Trophoblast cell (in vitro differentiated cells and primary cell): ENCODE measurements around the gene GRAMD4.
"Not testable (repeated sequence)": the region's sequence is repeated elsewhere in the genome, so short reads cannot be mapped to it uniquely, and the experiment has no call there.

Experiments used
- DNase-seq, 2 donors: peaks; one replicate each; pipeline ENCODE4 v3.0.0-alpha.2; 2016
- H2AFZ ChIP-seq: 2 replicates; pipeline ENCODE4 v1.6.1; 2013; ENCODE audit warnings: low read length, moderate library complexity, mild to moderate bottlenecking; ENCODE audit not compliant: insufficient read depth, poor library complexity
- H2AK5ac ChIP-seq: 2 replicates; pipeline ENCODE4 v1.6.1; 2013; ENCODE audit warnings: mild to moderate bottlenecking, low read length
- H2BK120ac ChIP-seq: 2 replicates; pipeline ENCODE4 v1.6.1; 2013; ENCODE audit warnings: low read length, mild to moderate bottlenecking, moderate library complexity; ENCODE audit not compliant: insufficient read depth, poor library complexity
- H2BK12ac ChIP-seq: 2 replicates; pipeline ENCODE4 v1.6.1; 2013; ENCODE audit warnings: mild to moderate bottlenecking, low read length, moderate library complexity
- H2BK5ac ChIP-seq: 2 replicates; pipeline ENCODE4 v1.6.1; 2013; ENCODE audit warnings: low read length, low read depth, moderate library complexity, mild to moderate bottlenecking; ENCODE audit not compliant: poor library complexity
- H3K14ac ChIP-seq: 2 replicates; pipeline ENCODE4 v1.6.1; 2013; ENCODE audit warnings: mild to moderate bottlenecking, low read length
- H3K18ac ChIP-seq: 2 replicates; pipeline ENCODE4 v1.6.1; 2013; ENCODE audit warnings: mild to moderate bottlenecking, low read length
- H3K23ac ChIP-seq: 2 replicates; pipeline ENCODE4 v1.6.1; 2013; ENCODE audit warnings: low read length
- H3K27ac ChIP-seq: 2 replicates; pipeline ENCODE4 v1.5.1; 2013; ENCODE audit warnings: low read depth, mild to moderate bottlenecking, inconsistent platforms, low read length, moderate library complexity
- H3K27me3 ChIP-seq: 2 replicates; pipeline ENCODE4 v1.6.1; 2013; ENCODE audit warnings: inconsistent platforms, mild to moderate bottlenecking, low read length, moderate library complexity; ENCODE audit not compliant: insufficient read depth
- H3K36me3 ChIP-seq, 2 experiments: 1 replicate in 1 of 2; 2 replicates in 1 of 2; pipeline ENCODE4 v1.6.1; 2013; ENCODE audit warnings: low read length in 2 of 2, mild to moderate bottlenecking in 2 of 2, moderate library complexity in 1 of 2; ENCODE audit not compliant: insufficient read depth in 2 of 2, control insufficient read depth in 1 of 2
- H3K4ac ChIP-seq: 2 replicates; pipeline ENCODE4 v1.6.1; 2013; ENCODE audit warnings: low read depth, mild to moderate bottlenecking, low read length, moderate library complexity
- H3K4me1 ChIP-seq, 2 experiments: 1 replicate in 1 of 2; 2 replicates in 1 of 2; pipeline ENCODE4 v1.6.1; 2013; ENCODE audit warnings: low read length in 2 of 2, mild to moderate bottlenecking in 2 of 2, moderate library complexity in 1 of 2; ENCODE audit not compliant: insufficient read depth in 2 of 2, control insufficient read depth in 1 of 2
- H3K4me2 ChIP-seq: 2 replicates; pipeline ENCODE4 v1.6.1; 2013; ENCODE audit warnings: inconsistent platforms, mild to moderate bottlenecking, low read length, moderate library complexity
- H3K4me3 ChIP-seq: 2 replicates; pipeline ENCODE4 v1.5.1; 2013; ENCODE audit warnings: mild to moderate bottlenecking, low read depth, low read length, inconsistent platforms
- H3K79me1 ChIP-seq: one replicate; pipeline ENCODE4 v1.6.1; 2013; ENCODE audit warnings: low read length
- H3K79me2 ChIP-seq: 2 replicates; pipeline ENCODE4 v1.6.1; 2013; ENCODE audit warnings: low read length, mild to moderate bottlenecking; ENCODE audit not compliant: control insufficient read depth, insufficient read depth, poor library complexity
- H3K9ac ChIP-seq: 2 replicates; pipeline ENCODE4 v1.6.1; 2013; ENCODE audit warnings: mild to moderate bottlenecking, low read length
- H3K9me3 ChIP-seq: 2 replicates; pipeline ENCODE4 v1.6.1; 2013; ENCODE audit warnings: low read depth, mild to moderate bottlenecking, control low read depth, inconsistent platforms, low read length; ENCODE audit not compliant: insufficient read depth
- H4K12ac ChIP-seq: 2 replicates; pipeline ENCODE4 v1.6.1; 2013; ENCODE audit warnings: low read depth, mild to moderate bottlenecking, low read length, moderate library complexity
- H4K8ac ChIP-seq: 2 replicates; pipeline ENCODE4 v1.6.1; 2013; ENCODE audit warnings: low read depth, mild to moderate bottlenecking, low read length, moderate library complexity
- H4K91ac ChIP-seq: one replicate; pipeline ENCODE4 v1.6.1; 2013; ENCODE audit warnings: low read depth, mild to moderate bottlenecking, low read length, moderate library complexity
- WGBS: extraction: QIAGEN DNeasy Blood & Tissue Kit; methylation state at CpG from one replicate; pipeline ENCODE4 v1.1.7; 2013; ENCODE audit warnings: missing lambda C conversion rate; ENCODE audit not compliant: insufficient read length, insufficient coverage; ENCODE audit errors: extremely low coverage; 5-methylcytosine and 5-hydroxymethylcytosine counted together

The GRAMD4 gene

DNA sequence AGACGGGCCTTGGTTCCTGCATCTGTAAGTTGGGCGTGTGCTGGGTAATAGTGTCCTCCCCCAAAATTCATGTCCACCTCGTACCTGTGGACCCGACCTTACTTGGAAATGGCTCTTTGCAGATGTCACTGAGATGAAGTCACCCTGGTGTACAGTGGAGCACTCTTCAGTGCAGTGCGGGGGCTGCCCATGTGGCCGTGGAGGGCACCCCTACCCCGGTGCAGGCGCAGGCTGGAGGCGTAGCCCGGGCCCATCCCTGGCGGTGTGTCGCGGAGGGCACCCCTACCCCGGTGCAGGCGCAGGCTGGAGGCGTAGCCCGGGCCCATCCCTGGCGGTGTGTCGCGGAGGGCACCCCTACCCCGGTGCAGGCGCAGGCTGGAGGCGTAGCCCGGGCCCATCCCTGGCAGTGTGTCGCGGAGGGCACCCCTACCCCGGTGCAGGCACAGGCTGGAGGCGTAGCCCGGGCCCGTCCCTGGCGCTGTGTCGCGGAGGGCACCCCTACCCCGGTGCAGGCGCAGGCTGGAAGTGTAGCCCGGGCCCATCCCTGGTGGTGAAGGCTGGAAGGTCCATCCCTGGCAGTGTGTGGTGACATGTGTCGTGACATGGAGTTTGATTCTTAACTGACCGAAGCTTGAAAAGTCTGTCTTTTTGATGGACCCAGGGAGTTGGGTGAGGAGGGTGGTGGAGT, 1.2 kb downstream of the GRAMD4 start:
- DNase-seq, H3K79me2 ChIP-seq, H2AK5ac ChIP-seq, H3K9me3 ChIP-seq, H3K27me3 ChIP-seq, H3K27ac ChIP-seq, H2AFZ ChIP-seq, H3K4me1 ChIP-seq, H3K4me2 ChIP-seq, H3K9ac ChIP-seq, H4K8ac ChIP-seq, H3K23ac ChIP-seq, H3K4ac ChIP-seq, H3K79me1 ChIP-seq, H2BK5ac ChIP-seq, H3K36me3 ChIP-seq, H3K4me3 ChIP-seq, H2BK120ac ChIP-seq, H4K12ac ChIP-seq: not testable (repeated sequence)
- no CpG with 5 or more reads among the region's 38 CpGs for WGBS
- H3K18ac ChIP-seq, result peak overlapping the region; percentile 2
- H2BK12ac ChIP-seq, result peak overlapping the region; percentile 24
- peak overlapping the region; percentile 46 for H3K14ac ChIP-seq
- peak overlapping the region; percentile 1 for H4K91ac ChIP-seq

DNA sequence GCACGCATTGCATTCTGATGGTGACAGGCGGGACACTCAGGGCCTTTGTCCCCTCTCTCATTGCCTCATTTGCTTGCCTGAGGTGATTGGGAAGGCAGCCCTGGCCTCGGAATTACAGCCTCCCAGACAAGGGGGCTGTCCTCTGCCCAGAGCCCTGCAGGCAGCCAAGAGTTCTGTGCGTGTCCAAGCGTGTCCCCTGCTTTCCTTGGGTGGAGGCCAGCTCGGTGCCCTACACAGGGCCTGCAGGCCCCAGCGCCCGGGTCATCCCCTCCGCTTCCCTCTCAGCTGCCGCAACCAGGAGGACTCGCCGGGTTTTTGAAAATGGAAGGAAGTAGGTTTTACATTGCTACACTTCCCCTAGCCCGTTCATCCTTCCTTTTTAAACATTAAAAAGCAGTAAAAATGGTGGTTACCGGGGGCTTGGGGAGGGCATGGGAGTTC, 1.9 kb downstream of the GRAMD4 start:
- H3K4me2 ChIP-seq, result no peak overlapping the region
- H3K9ac ChIP-seq, result no peak overlapping the region
- peak overlapping the region; percentile 43 for H4K91ac ChIP-seq
- H2AK5ac ChIP-seq, result no peak overlapping the region
- H3K4me3 ChIP-seq, result no peak overlapping the region
- no peak overlapping the region for H3K23ac ChIP-seq
- no peaks in the 10 kb centered on the region for H3K79me1 ChIP-seq
- no peak overlapping the region for H2BK120ac ChIP-seq
- H3K79me2 ChIP-seq, result peaks cover 2% of the 10 kb centered on the region
- DNase-seq, result peak in 1 of 2 donors; percentile 11
- no peaks in the 10 kb centered on the region for H3K27me3 ChIP-seq
- H3K18ac ChIP-seq, result peak overlapping the region; percentile 2
- no peak overlapping the region for H4K12ac ChIP-seq
- H3K9me3 ChIP-seq, result peaks cover 6% of the 10 kb centered on the region
- H3K14ac ChIP-seq, result peak overlapping the region; percentile 1
- H3K4ac ChIP-seq, result peak overlapping the region; percentile 28
- WGBS, result no CpG with 5 or more reads among the region's 14 CpGs
- no peak overlapping the region for H2AFZ ChIP-seq
- H3K4me1 ChIP-seq, result peaks cover 7 to 9% of the 10 kb centered on the region in 2 experiments
- H4K8ac ChIP-seq, result no peak overlapping the region
- no peak overlapping the region for H3K27ac ChIP-seq
- no peak overlapping the region for H2BK5ac ChIP-seq
- no peak overlapping the region for H2BK12ac ChIP-seq
- H3K36me3 ChIP-seq, result peaks cover 0 to 3% of the 10 kb centered on the region in 2 experiments

DNA sequence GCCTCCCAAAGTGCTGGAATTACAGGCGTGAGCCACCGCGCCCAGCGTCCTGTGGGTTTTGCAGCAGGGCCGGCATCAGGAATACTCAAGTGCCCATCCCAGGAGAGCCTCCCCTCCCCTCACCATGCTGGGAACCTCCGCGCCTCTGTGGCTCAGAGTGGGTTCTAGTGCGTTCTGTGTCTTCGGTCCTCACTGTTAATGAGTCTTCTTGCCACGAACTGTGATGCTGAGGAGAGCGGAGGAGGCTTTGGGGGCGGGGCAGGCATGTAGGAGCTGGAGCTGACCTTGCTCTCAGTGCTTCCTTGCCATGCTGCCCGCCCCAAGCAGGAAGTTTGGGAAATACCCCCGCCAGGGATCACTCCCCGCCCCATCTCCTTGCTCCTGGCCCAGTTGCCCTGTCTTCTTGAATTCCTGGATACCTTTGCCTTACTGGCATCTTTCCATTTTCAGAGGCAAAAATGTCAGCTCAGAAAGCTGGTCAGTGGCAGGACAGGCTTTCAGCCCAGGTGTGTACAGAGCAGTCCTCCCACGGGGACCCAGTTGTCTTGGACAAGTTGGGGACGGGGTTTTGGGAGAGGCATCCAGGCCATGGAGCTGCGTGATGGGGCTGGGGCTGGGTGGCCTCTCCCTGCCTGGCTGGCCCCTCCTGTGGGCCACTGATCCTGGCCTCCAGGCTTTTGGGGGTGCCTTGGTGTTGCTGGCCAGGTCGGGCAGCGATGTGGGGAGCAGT, 5.1 kb downstream of the GRAMD4 start:
- Histone ChIP-seq H4K91ac (no peak overlapping the region), H3K27me3 (no peaks in the 10 kb centered on the region), H3K36me3 (peaks cover 0 to 3% of the 10 kb centered on the region in 2 experiments), H3K27ac (no peak overlapping the region), H3K4ac (no peak overlapping the region), H4K8ac (no peak overlapping the region), H4K12ac (no peak overlapping the region), H2AK5ac (peak overlapping the region; percentile 22), H3K4me3 (no peak overlapping the region), H2BK120ac (no peak overlapping the region), H3K4me1 (peaks cover 12 to 14% of the 10 kb centered on the region in 2 experiments), H3K79me1 (no peaks in the 10 kb centered on the region), H2BK12ac (no peak overlapping the region), H3K9me3 (peaks cover 3% of the 10 kb centered on the region), H3K9ac (no peak overlapping the region), H2AFZ (no peak overlapping the region), H3K18ac (peak overlapping the region; percentile 17), H3K4me2 (no peak overlapping the region), H3K23ac (no peak overlapping the region), H3K79me2 (peaks cover 2% of the 10 kb centered on the region), H2BK5ac (no peak overlapping the region), H3K14ac (no peak overlapping the region)
- WGBS, result no CpG with 5 or more reads among the region's 20 CpGs
- DNase-seq, result no peak

DNA sequence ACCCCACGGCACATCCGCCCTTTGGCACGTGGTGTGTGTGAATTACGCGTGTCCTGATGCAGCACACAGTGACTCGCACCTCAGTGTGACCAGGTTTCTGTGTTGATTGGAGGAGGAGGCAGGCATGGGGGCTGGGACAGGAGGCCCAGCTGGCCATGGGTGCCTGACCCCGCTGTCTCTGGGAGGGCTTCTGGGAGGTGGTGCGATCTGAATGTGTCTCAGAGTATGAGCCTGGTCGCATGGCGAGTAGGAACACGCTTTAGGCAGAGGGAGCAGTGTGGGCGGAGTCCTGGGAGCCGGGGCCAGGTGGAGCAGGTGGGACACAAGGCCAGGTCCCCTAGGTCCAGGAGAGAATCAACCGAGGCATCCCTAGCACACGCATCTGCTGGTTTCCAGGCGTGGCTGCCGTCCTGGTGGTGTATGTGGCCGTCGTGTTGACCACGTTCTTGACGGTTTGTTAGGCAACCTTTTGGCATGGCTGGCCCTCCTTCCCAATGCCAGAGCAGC, 5.7 kb downstream of the GRAMD4 start:
- Histone ChIP-seq H3K27ac (no peak overlapping the region), H4K12ac (no peak overlapping the region), H3K18ac (peak overlapping the region; percentile 17), H3K4me2 (no peak overlapping the region), H3K9ac (no peak overlapping the region), H3K9me3 (peaks cover 3% of the 10 kb centered on the region), H2AFZ (no peak overlapping the region), H3K36me3 (peaks cover 0 to 3% of the 10 kb centered on the region in 2 experiments), H3K27me3 (no peaks in the 10 kb centered on the region), H2BK12ac (no peak overlapping the region), H2BK120ac (no peak overlapping the region), H4K8ac (no peak overlapping the region), H3K4me1 (peaks cover 12 to 14% of the 10 kb centered on the region in 2 experiments), H2AK5ac (peak overlapping the region; percentile 22), H3K23ac (no peak overlapping the region), H4K91ac (no peak overlapping the region), H3K14ac (no peak overlapping the region), H3K79me2 (peaks cover 2% of the 10 kb centered on the region), H2BK5ac (no peak overlapping the region), H3K4me3 (no peak overlapping the region), H3K79me1 (no peaks in the 10 kb centered on the region), H3K4ac (no peak overlapping the region)
- no CpG with 5 or more reads among the region's 21 CpGs for WGBS
- DNase-seq, result no peak
